ENCODE data around the gene LRRFIP2.

DNA sequence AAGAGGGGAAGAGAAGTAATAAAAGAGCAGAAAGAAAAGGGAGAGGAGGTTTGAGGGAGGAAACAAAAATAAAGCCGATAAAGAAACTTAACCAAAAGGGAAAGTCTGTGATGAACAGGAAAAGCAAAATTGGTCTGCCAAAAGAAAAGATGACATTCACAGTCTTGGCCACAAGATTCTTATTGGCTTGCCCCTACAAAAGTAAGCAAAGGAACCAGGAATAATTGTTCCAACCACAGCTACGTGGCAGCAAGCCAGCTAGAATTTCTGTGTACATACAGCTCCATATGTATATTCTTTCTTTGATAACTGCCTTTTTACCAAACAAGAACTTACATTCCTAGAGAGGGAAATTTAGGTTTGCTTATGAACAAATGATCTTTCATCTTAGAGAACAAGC is 101.5 kb downstream of the LRRFIP2 start:
- TF ChIP-seq, protein P1, sequence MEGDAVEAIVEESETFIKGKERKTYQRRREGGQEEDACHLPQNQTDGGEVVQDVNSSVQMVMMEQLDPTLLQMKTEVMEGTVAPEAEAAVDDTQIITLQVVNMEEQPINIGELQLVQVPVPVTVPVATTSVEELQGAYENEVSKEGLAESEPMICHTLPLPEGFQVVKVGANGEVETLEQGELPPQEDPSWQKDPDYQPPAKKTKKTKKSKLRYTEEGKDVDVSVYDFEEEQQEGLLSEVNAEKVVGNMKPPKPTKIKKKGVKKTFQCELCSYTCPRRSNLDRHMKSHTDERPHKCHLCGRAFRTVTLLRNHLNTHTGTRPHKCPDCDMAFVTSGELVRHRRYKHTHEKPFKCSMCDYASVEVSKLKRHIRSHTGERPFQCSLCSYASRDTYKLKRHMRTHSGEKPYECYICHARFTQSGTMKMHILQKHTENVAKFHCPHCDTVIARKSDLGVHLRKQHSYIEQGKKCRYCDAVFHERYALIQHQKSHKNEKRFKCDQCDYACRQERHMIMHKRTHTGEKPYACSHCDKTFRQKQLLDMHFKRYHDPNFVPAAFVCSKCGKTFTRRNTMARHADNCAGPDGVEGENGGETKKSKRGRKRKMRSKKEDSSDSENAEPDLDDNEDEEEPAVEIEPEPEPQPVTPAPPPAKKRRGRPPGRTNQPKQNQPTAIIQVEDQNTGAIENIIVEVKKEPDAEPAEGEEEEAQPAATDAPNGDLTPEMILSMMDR (IDR thresholded peaks at IDR 0.05) = no peak
- TF ChIP-seq POLR2AphosphoS5 (IDR thresholded peaks at IDR 0.05) (no peak), EP300 (IDR thresholded peaks at IDR 0.05) (no peak), POLR2A (IDR thresholded peaks at IDR 0.05) (no peak)

Measured in suprapubic skin (tissue), 4 donors.